ENCODE measurements around the gene PPP2R5E. TPM values are rescaled to one million over a fixed set of nuclear protein-coding genes. Genes with fewer than 3 reads are reported as not detected.

PPP2R5E gene
- total RNA-seq, 4 donors from 2014 or later = 16.8 to 23.7 (median 20.4) TPM

GRCh38 chr14:63357841-63358240 is 185.3 kb downstream of the PPP2R5E start:
- no peaks in the 10 kb centered on the region for H3K4me1 ChIP-seq
- DNase-seq (ENCODE audit: low spot score in 2 of 2) = no peak

GRCh38 chr14:63345826-63346225 is 197.4 kb downstream of the PPP2R5E start:
- Histone ChIP-seq H3K36me3 (no peaks in the 10 kb centered on the region), H3K4me3 (no peak overlapping the region)

More at GRCh38 chr14:63357841-63358240, 185.3 kb downstream of the PPP2R5E start:
- Histone ChIP-seq H3K36me3 (no peaks in the 10 kb centered on the region), H3K27ac (no peak overlapping the region), H3K27me3 (no peaks in the 10 kb centered on the region), H3K9me3 (no peaks in the 10 kb centered on the region), H3K4me3 (no peak overlapping the region)
- WGBS = 89% methylated on average over 4 of the region's 7 CpGs
- TF ChIP-seq CTCF (IDR thresholded peaks at IDR 0.05) (no peak), EP300 (IDR thresholded peaks at IDR 0.05) (no peak), POLR2A (IDR thresholded peaks at IDR 0.05) (no peak), POLR2AphosphoS5 (IDR thresholded peaks at IDR 0.05) (no peak)

GRCh38 chr14:63344336-63344735 is 198.8 kb downstream of the PPP2R5E start:
- no peak for DNase-seq (ENCODE audit: low spot score in 2 of 2)
- WGBS = 70% methylated on average over 4 of the region's 4 CpGs
- TF ChIP-seq CTCF (IDR thresholded peaks at IDR 0.05) (no peak), EP300 (IDR thresholded peaks at IDR 0.05) (no peak), POLR2AphosphoS5 (IDR thresholded peaks at IDR 0.05) (no peak), POLR2A (IDR thresholded peaks at IDR 0.05) (no peak)
- Histone ChIP-seq H3K27me3 (no peaks in the 10 kb centered on the region), H3K4me1 (no peaks in the 10 kb centered on the region), H3K4me3 (no peak overlapping the region), H3K36me3 (no peaks in the 10 kb centered on the region), H3K9me3 (no peaks in the 10 kb centered on the region), H3K27ac (no peak overlapping the region)

More at GRCh38 chr14:63345826-63346225, 197.4 kb downstream of the PPP2R5E start:
- Histone ChIP-seq H3K4me1 (no peaks in the 10 kb centered on the region), H3K27ac (no peak overlapping the region), H3K27me3 (no peaks in the 10 kb centered on the region), H3K9me3 (no peaks in the 10 kb centered on the region)
- TF ChIP-seq POLR2A (IDR thresholded peaks at IDR 0.05) (no peak), CTCF (IDR thresholded peaks at IDR 0.05) (no peak), POLR2AphosphoS5 (IDR thresholded peaks at IDR 0.05) (no peak), EP300 (IDR thresholded peaks at IDR 0.05) (no peak)
- DNase-seq (ENCODE audit: low spot score in 2 of 2) = no peak
- WGBS = 53% methylated on average over 3 of the region's 3 CpGs

GRCh38 chr14:63343878-63344277 is 199.3 kb downstream of the PPP2R5E start:
- Histone ChIP-seq H3K36me3 (no peaks in the 10 kb centered on the region), H3K27me3 (no peaks in the 10 kb centered on the region), H3K9me3 (no peaks in the 10 kb centered on the region), H3K27ac (no peak overlapping the region), H3K4me3 (no peak overlapping the region), H3K4me1 (no peaks in the 10 kb centered on the region)
- no peak for DNase-seq (ENCODE audit: low spot score in 2 of 2)
- TF ChIP-seq POLR2AphosphoS5 (IDR thresholded peaks at IDR 0.05) = no peak
- TF ChIP-seq EP300 (IDR thresholded peaks at IDR 0.05) = no peak
- no peak for TF ChIP-seq POLR2A (IDR thresholded peaks at IDR 0.05)
- TF ChIP-seq CTCF (IDR thresholded peaks at IDR 0.05) = no peak
- whole genome bisulfite sequencing = 88% methylated on average over 1 of the region's 1 CpG

- TF ChIP-seq CTCF (IDR thresholded peaks at IDR 0.05) (no peak), EP300 (IDR thresholded peaks at IDR 0.05) (no peak), POLR2A (IDR thresholded peaks at IDR 0.05) (no peak), POLR2AphosphoS5 (IDR thresholded peaks at IDR 0.05) (no peak)
- no peaks in the 10 kb centered on the region for H3K36me3 ChIP-seq
- H3K27me3 ChIP-seq = no peaks in the 10 kb centered on the region
- no peak for DNase-seq (ENCODE audit: low spot score in 2 of 2)
- 39% methylated on average over 7 of the region's 7 CpGs for WGBS
- H3K27ac ChIP-seq = no peak overlapping the region
- H3K9me3 ChIP-seq = no peaks in the 10 kb centered on the region
- H3K4me3 ChIP-seq = no peak overlapping the region
- H3K4me1 ChIP-seq = no peaks in the 10 kb centered on the region
These were observed 200.8 kb downstream of the PPP2R5E start for GRCh38 chr14:63342371-63342770.

Data from suprapubic skin (tissue), 4 donors.